Activated CD8-positive, alpha-beta memory T cell treated with anti-CD3 and anti-CD28 coated beads for 48 hours (primary cell): ENCODE results near the gene TEX51.

Source experiments
- DNase-seq, 3 experiments: peaks; one replicate each; pipeline ENCODE4 v3.0.0-alpha.2; 2020; ENCODE audit warnings: low read depth in 2 of 3, low spot score in 2 of 3

Gene TEX51

DNA sequence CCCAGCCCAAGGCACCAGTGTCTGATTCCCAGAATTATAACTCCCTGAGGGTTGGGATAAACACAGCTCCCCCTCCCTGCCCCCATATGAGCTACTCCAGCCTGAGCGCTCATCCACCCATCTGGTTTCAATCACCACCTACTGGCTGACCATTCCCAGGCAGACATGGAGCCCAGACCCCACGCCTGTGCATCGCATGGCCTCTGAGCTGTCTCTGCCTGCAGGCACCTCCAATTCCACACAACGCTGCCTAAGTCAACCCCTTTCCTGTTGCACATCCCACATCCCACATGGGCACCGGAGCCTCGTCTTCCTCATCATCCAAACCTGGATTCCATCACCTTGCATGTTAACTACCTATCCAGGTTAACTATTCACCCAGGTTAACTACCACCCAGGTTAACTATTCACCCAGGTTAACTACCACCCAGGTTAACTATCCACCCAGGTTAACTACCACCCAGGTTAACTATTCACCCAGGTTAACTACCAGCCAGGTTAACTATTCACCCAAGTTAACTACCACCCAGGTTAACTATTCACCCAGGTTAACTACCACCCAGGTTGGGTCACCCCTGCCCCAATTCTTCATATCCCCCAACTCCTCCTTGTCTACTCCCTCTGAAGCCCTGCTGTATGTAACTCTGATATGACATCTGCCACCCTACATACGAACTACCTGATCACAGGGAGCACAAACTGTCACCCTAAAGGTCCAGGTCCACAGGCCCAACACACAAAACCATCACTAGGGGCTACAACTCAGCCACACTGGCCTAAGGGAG lies 47.8 kb downstream of the TEX51 start:
- no peak for DNase-seq

DNA sequence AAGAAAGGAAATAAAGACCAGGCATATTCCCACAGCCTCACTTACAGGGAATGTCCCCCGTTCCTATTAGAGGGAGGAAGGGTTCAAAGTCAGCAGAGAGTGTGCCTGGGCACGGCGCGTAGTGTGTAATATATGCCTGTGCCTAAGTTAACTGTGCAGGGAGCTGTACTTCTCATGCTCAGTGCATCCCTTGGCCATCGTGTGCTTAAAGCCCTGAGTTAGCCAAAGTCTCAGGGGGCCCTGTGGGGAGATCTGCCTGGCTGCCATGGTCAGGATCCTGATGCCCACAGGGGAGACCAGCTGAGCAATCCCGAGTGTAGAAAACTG lies 48.4 kb downstream of the TEX51 start:
- no peak for DNase-seq

DNA sequence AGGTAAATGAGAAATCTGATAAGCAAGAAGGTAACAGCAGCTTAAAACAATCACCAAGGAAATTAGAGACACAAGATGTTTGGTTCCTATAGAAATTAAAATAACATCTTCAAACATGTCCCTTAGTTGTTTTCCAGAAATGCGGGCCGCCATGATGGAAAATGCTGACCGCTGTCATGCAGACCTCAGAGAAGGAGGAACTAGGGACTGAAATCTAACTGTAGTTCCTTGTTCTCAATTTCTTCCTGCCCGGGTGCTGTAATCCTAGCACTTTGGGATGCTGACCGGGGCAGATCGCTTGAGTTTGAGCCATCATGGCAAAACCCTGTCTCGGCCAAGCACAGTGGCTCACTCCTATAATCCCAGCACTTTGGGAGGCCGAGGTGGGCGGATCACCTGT lies 51.1 kb downstream of the TEX51 start:
- no peak for DNase-seq

DNA sequence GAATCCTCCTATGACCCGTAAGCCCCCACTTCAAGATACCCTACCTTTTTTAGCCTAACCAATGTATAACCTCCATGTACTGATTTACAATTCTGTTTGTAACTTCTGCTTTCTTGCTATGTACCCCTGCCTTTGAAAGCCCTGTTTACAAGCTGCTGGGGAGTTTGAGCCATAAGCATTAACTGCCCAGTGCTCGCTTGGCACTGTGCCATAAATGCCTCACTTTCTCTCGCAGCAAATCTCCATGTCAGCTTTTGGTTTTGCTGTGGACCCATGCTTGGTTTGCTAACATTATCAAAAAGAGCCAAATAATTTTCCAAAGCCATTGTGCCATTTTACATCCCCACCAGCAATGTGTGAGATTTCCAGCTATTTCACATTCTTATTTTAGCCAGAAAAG lies 51.8 kb downstream of the TEX51 start:
- no peak for DNase-seq
